Loucy (cell line): ENCODE measurements around the gene MSANTD1.
"Not testable (repeated sequence)": the region's sequence is repeated elsewhere in the genome, so short reads cannot be mapped to it uniquely, and the experiment has no call there.

ENCODE experiments used
- CTCF ChIP-seq: fragments of 200-600 bp; sonication (generic); conservative IDR thresholded peaks from 2 replicates; pipeline ENCODE4 v1.5.1; 2014; ENCODE audit warnings: mild to moderate bottlenecking, antibody characterized with exemption, low read length
- EZH2phosphoT487 ChIP-seq: fragments of 200-600 bp; IDR thresholded peaks from 2 replicates; pipeline ENCODE4 v1.6.1; 2018; ENCODE audit warnings: antibody characterized with exemption, mild to moderate bottlenecking, moderate library complexity, borderline replicate concordance

GRCh38 chr4:3300882-3301281 is 51.9 kb downstream of the MSANTD1 start:
- TF ChIP-seq CTCF, EZH2phosphoT487: not testable (repeated sequence)
